MM.1S (cell line): ENCODE measurements around the gene VAV2.

ENCODE experiments used
- DNase-seq: peaks from one replicate; pipeline ENCODE4 v3.0.0-alpha.2; 2015
- H2AFZ ChIP-seq: fragments of 300-600 bp; sonication (generic); 2 replicates; pipeline ENCODE4 v1.6.0; 2016; ENCODE audit warnings: antibody characterized with exemption, low read length
- H3F3A ChIP-seq: fragments of 300-600 bp; sonication (generic); 2 replicates; pipeline ENCODE4 v1.6.1; 2016; ENCODE audit warnings: mild to moderate bottlenecking, antibody characterized with exemption, low read length, moderate library complexity, mixed read lengths; ENCODE audit not compliant: insufficient read depth
- H3K27ac ChIP-seq: fragments of 300-600 bp; sonication (generic); 2 replicates; pipeline ENCODE4 v1.5.1; 2016; ENCODE audit warnings: mild to moderate bottlenecking, low read length
- H3K27me3 ChIP-seq: fragments of 300-600 bp; sonication (generic); replicated peaks from 2 replicates; pipeline ENCODE4 v1.6.0; 2016; ENCODE audit warnings: low read length; ENCODE audit not compliant: insufficient read depth
- H3K36me3 ChIP-seq: fragments of 300-600 bp; sonication (generic); replicated peaks from 2 replicates; pipeline ENCODE4 v1.6.1; 2016; ENCODE audit warnings: mild to moderate bottlenecking, low read length, mixed read lengths; ENCODE audit not compliant: insufficient read depth
- H3K4me1 ChIP-seq: fragments of 300-600 bp; sonication (generic); 2 replicates; pipeline ENCODE4 v1.6.1; 2016; ENCODE audit warnings: low read length, mixed read lengths
- H3K4me2 ChIP-seq: fragments of 300-600 bp; sonication (generic); 2 replicates; pipeline ENCODE4 v1.6.0; 2016; ENCODE audit warnings: low read depth, low read length
- H3K4me3 ChIP-seq: fragments of 300-600 bp; sonication (generic); 2 replicates; pipeline ENCODE4 v1.5.1; 2016; ENCODE audit warnings: low read length, mixed read lengths
- H3K79me2 ChIP-seq: fragments of 300-600 bp; sonication (generic); 2 replicates; pipeline ENCODE4 v1.6.1; 2016; ENCODE audit warnings: mixed run types, low read length, mixed read lengths
- H3K9ac ChIP-seq: fragments of 300-600 bp; sonication (generic); 2 replicates; pipeline ENCODE4 v1.6.1; 2016; ENCODE audit warnings: low read length, mixed read lengths
- H3K9me2 ChIP-seq: fragments of 300-600 bp; sonication (generic); replicated peaks from 2 replicates; pipeline ENCODE4 v1.6.1; 2016; ENCODE audit warnings: mild to moderate bottlenecking, low read length, mixed read lengths; ENCODE audit not compliant: insufficient read depth
- H3K9me3 ChIP-seq: fragments of 300-600 bp; sonication (generic); replicated peaks from 2 replicates; pipeline ENCODE4 v1.6.1; 2016; ENCODE audit warnings: mild to moderate bottlenecking, low read length, mixed read lengths; ENCODE audit not compliant: insufficient read depth
- H4K20me1 ChIP-seq: fragments of 300-600 bp; sonication (generic); 2 replicates; pipeline ENCODE4 v1.6.1; 2016; ENCODE audit warnings: mild to moderate bottlenecking, low read length, moderate library complexity, mixed read lengths; ENCODE audit not compliant: insufficient read depth
- CTCF ChIP-seq: fragments of 300-600 bp; sonication (generic); IDR thresholded peaks from 2 replicates; pipeline ENCODE4 v1.5.1; 2016; ENCODE audit warnings: antibody characterized with exemption, low read length, mixed read lengths
- EZH2 ChIP-seq: fragments of 300-600 bp; sonication (generic); optimal IDR thresholded peaks from 2 replicates; pipeline ENCODE3; 2017; ENCODE audit warnings: low read depth, mild to moderate bottlenecking, antibody characterized with exemption, low read length, mixed read lengths
- EZH2phosphoT487 ChIP-seq: fragments of 300-600 bp; sonication (generic); IDR thresholded peaks from 2 replicates; pipeline ENCODE4 v1.6.1; 2018; ENCODE audit warnings: antibody characterized with exemption, low read length

Gene VAV2

GRCh38 chr9:133785753-133786370, 206.3 kb downstream of the VAV2 start:
- Histone ChIP-seq H3K9me3 (no peaks in the 10 kb centered on the region), H3K79me2 (no peaks in the 10 kb centered on the region), H3K9ac (no peak overlapping the region), H3K36me3 (no peaks in the 10 kb centered on the region), H3K4me3 (no peak overlapping the region), H3K27ac (no peak overlapping the region), H3K4me2 (no peak overlapping the region), H3K27me3 (no peaks in the 10 kb centered on the region; the same call in 1 of the 2 replicates), H3K9me2 (no peaks in the 10 kb centered on the region), H3K4me1 (no peaks in the 10 kb centered on the region), H3F3A (no peaks in the 10 kb centered on the region), H4K20me1 (no peaks in the 10 kb centered on the region), H2AFZ (no peak overlapping the region)
- no peak for TF ChIP-seq CTCF
- no peak for TF ChIP-seq EZH2phosphoT487
- TF ChIP-seq EZH2, result no peak
- no peak for DNase-seq

- DNase-seq, result no peak
- no peak overlapping the region for H2AFZ ChIP-seq
- no peaks in the 10 kb centered on the region for H4K20me1 ChIP-seq
- no peak for TF ChIP-seq CTCF
- no peak for TF ChIP-seq EZH2phosphoT487
- TF ChIP-seq EZH2, result no peak
- H3K79me2 ChIP-seq, result no peaks in the 10 kb centered on the region
- H3F3A ChIP-seq, result no peaks in the 10 kb centered on the region
- no peaks in the 10 kb centered on the region; the same call in 1 of the 2 replicates for H3K27me3 ChIP-seq
- no peaks in the 10 kb centered on the region for H3K9me3 ChIP-seq
- H3K36me3 ChIP-seq, result no peaks in the 10 kb centered on the region
- no peak overlapping the region for H3K27ac ChIP-seq
- H3K4me1 ChIP-seq, result no peaks in the 10 kb centered on the region
- no peaks in the 10 kb centered on the region for H3K9me2 ChIP-seq
- no peak overlapping the region for H3K4me3 ChIP-seq
- H3K4me2 ChIP-seq, result no peak overlapping the region
- no peak overlapping the region for H3K9ac ChIP-seq
Observed at GRCh38 chr9:133784731-133785561, 207.2 kb downstream of the VAV2 start.

- Histone ChIP-seq H3K4me1 (no peaks in the 10 kb centered on the region), H3K27me3 (no peaks in the 10 kb centered on the region; the same call in 1 of the 2 replicates), H3K4me2 (no peak overlapping the region), H3K9me3 (no peaks in the 10 kb centered on the region), H3F3A (no peaks in the 10 kb centered on the region), H3K4me3 (no peak overlapping the region), H3K36me3 (no peaks in the 10 kb centered on the region), H4K20me1 (no peaks in the 10 kb centered on the region), H3K9me2 (no peaks in the 10 kb centered on the region), H3K27ac (no peak overlapping the region), H3K79me2 (no peaks in the 10 kb centered on the region), H2AFZ (no peak overlapping the region), H3K9ac (no peak overlapping the region)
- DNase-seq, result no peak
- TF ChIP-seq EZH2phosphoT487, result no peak
- TF ChIP-seq EZH2, result no peak
- no peak for TF ChIP-seq CTCF
Observed at GRCh38 chr9:133783331-133783731, 208.8 kb downstream of the VAV2 start.
